ENCODE data around the gene PRDM15.
A peak's percentile ranks its signal among the peaks of the same experiment; 100 is the strongest.

Gene PRDM15

GRCh38 chr21:41879190-41879998, at the start of gene PRDM15:
TSS of gene PRDM15 (minus strand) at chr21:41879344. CDS start at chr21:41860363, 18,981 bp downstream.
- DNase-seq (ENCODE audit: low read depth in 1 of 2, low spot score in 1 of 2): peak; percentile 64 to 74

- DNase-seq (ENCODE audit: low read depth in 1 of 2, low spot score in 1 of 2): no peak
Measured at GRCh38 chr21:41928621-41929220, 49.6 kb upstream of the PRDM15 start.

GRCh38 chr21:41927727-41928409, 48.7 kb upstream of the PRDM15 start:
- no peak for DNase-seq (ENCODE audit: low read depth in 1 of 2, low spot score in 1 of 2)

GRCh38 chr21:41926807-41927171, 47.6 kb upstream of the PRDM15 start:
- DNase-seq (ENCODE audit: low read depth in 1 of 2, low spot score in 1 of 2): no peak

GRCh38 chr21:41926117-41926806, 47.1 kb upstream of the PRDM15 start:
- DNase-seq (ENCODE audit: low read depth in 1 of 2, low spot score in 1 of 2): no peak

- no peak for DNase-seq (ENCODE audit: low read depth in 1 of 2, low spot score in 1 of 2)
Measured at GRCh38 chr21:41925767-41926116, 46.6 kb upstream of the PRDM15 start.

GRCh38 chr21:41924368-41924754, 45.2 kb upstream of the PRDM15 start:
- DNase-seq (ENCODE audit: low read depth in 1 of 2, low spot score in 1 of 2): no peak

GRCh38 chr21:41923631-41924367, 44.7 kb upstream of the PRDM15 start:
- DNase-seq (ENCODE audit: low read depth in 1 of 2, low spot score in 1 of 2): no peak

GRCh38 chr21:41923186-41923585, 44.0 kb upstream of the PRDM15 start:
- DNase-seq (ENCODE audit: low read depth in 1 of 2, low spot score in 1 of 2): no peak

GRCh38 chr21:41921021-41921420, 41.9 kb upstream of the PRDM15 start:
- DNase-seq (ENCODE audit: low read depth in 1 of 2, low spot score in 1 of 2): no peak

- no peak for DNase-seq (ENCODE audit: low read depth in 1 of 2, low spot score in 1 of 2)
Measured at GRCh38 chr21:41920476-41920875, 41.3 kb upstream of the PRDM15 start.

GRCh38 chr21:41919666-41920398, 40.7 kb upstream of the PRDM15 start:
- DNase-seq (ENCODE audit: low read depth in 1 of 2, low spot score in 1 of 2): no peak

- DNase-seq (ENCODE audit: low read depth in 1 of 2, low spot score in 1 of 2): no peak
Measured at GRCh38 chr21:41918561-41919358, 39.6 kb upstream of the PRDM15 start.

- DNase-seq (ENCODE audit: low read depth in 1 of 2, low spot score in 1 of 2): no peak
Measured at GRCh38 chr21:41917531-41917930, 38.4 kb upstream of the PRDM15 start.

GRCh38 chr21:41916888-41917433, 37.8 kb upstream of the PRDM15 start:
- DNase-seq (ENCODE audit: low read depth in 1 of 2, low spot score in 1 of 2): no peak

- DNase-seq (ENCODE audit: low read depth in 1 of 2, low spot score in 1 of 2): no peak
Measured at GRCh38 chr21:41914965-41915364, 35.8 kb upstream of the PRDM15 start.

GRCh38 chr21:41914358-41914757, 35.2 kb upstream of the PRDM15 start:
- no peak for DNase-seq (ENCODE audit: low read depth in 1 of 2, low spot score in 1 of 2)

GRCh38 chr21:41913230-41913629, 34.1 kb upstream of the PRDM15 start:
- DNase-seq (ENCODE audit: low read depth in 1 of 2, low spot score in 1 of 2): no peak

- no peak for DNase-seq (ENCODE audit: low read depth in 1 of 2, low spot score in 1 of 2)
Measured at GRCh38 chr21:41908829-41909228, 29.7 kb upstream of the PRDM15 start.

Data from activated T-helper 1 cell treated with anti-CD3 and anti-CD28 coated beads, Interleukin-2, amount 50 U/mL, for 16 hours (primary cell).